HG03565 (cell line): ENCODE data around the gene ELL2.
"Not testable (repeated sequence)": the region's sequence is repeated elsewhere in the genome, so short reads cannot be mapped to it uniquely, and the experiment has no call there.

Source experiments
- ATAC-seq: cut with Tn5 transposase; IDR thresholded peaks from one replicate; pipeline ENCODE4 v1.9.1; 2021; ENCODE audit warnings: mild to moderate bottlenecking, moderate library complexity; ENCODE audit not compliant: unreplicated experiment

Gene ELL2

DNA sequence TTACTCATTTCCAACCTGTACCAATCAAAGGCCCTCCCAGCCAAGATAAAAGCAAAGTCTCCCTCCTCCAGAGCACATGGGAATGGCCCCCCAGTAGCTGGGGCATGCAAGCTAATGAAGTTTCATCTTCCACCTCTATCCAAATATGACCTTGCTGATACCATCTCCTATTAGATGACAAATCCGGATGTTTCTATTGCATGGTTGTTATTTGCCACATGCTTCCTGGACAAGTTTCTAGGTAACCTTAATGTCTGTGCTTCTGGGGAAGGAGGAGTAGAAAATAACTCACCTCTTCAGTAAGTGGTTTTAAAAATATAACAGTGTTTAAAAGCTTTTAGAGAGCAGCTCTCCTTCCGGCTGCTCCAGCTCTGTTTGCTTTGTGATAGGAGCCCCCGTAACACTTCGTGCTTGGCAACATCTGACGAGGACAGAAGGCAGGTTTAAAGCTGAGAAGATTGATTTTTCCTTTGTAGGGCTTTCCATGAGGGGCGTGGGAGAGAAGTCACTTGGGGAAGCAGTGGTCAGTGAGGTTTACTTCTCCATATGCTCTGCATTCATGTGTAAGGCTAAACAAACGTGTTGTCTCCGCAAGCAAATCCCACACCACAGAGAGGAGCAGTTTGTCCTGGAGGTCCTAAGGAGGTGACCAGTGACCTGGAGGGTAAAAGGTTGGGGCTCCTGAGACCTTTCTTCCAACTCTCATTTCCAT, 98.8 kb downstream of the ELL2 start:
- ATAC-seq: no peak

DNA sequence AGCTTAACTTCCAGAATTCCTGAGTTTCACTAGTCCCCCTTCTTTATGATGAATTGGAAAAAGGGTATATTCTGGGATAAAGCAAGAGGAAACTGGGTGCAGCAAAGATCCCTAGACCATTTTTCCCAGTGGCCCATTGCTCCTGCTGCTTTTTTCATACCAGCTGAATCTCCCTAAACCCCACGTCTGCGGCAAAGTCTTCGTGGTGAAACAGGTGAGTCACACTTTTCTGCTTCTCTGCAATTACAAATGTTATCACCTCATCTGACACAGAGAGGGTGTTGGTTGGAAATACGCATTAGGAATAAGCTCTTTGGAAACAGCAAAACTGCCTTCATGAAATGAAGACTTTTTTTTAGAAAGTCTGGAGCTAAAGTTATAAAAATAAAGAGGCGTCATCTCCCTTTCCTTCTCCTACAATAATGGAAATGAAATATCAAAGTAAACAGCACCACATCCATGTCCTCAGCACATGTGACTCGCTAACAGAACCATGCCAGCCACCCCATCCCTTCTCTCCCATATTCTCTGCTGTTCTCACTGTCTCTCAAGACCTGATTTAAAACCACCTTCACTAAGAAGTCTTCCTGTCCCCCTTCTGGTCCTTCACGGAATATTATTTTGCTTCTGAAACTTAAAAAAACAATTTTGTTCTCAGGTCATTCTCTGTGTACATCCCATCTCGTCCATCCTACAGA, 99.6 kb downstream of the ELL2 start:
- ATAC-seq: no peak

DNA sequence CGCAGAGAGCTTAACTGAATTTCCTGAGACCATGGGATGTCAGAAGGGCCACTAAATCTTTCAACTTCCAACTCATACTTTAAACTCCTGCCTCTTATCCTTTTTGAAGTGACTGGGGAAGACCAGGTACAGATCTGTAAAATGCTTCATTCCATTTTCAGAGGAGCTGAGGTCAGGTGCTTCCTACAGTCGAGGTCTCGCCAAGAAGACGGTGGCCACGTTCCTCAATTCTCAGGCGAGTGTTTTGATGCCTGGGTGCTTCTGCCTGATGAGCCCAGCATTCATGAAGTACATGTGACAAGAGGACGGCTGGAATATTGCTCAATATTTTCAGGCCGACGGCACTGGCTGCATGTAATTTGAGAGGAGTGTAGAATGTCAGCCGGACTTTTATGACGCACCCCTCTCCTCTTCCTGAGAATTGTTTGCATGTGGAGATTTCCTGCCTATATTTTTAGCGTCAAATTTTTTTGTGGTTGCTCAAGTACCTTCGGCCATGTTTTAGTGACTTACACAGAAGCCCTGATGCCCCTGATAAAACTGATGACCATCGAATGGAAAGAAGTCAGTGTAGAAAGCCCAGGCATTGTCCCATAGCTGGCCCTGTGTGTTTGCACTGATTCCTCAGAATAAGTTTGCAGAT, 100.3 kb downstream of the ELL2 start:
- ATAC-seq: no peak

DNA sequence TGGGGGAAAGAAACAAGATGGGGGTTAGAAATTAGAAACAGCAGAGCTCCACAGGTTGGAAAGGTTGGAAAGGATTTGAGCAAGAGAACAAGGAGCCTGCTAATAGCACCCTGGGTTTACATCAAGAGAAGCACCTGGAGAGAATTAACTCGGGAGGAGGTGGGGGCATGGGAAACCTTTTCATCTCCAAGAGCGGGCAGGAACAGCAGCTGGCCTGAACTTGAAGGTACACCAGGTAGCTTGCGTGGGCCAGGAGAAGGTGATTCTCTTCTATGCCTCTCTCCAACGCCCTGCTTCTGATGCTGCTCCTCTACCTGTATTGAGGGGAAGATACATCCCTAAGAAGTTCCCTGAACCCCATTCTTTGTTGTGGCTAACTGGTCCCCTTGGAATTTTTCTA, 102.0 kb downstream of the ELL2 start:
- ATAC-seq: no peak

DNA sequence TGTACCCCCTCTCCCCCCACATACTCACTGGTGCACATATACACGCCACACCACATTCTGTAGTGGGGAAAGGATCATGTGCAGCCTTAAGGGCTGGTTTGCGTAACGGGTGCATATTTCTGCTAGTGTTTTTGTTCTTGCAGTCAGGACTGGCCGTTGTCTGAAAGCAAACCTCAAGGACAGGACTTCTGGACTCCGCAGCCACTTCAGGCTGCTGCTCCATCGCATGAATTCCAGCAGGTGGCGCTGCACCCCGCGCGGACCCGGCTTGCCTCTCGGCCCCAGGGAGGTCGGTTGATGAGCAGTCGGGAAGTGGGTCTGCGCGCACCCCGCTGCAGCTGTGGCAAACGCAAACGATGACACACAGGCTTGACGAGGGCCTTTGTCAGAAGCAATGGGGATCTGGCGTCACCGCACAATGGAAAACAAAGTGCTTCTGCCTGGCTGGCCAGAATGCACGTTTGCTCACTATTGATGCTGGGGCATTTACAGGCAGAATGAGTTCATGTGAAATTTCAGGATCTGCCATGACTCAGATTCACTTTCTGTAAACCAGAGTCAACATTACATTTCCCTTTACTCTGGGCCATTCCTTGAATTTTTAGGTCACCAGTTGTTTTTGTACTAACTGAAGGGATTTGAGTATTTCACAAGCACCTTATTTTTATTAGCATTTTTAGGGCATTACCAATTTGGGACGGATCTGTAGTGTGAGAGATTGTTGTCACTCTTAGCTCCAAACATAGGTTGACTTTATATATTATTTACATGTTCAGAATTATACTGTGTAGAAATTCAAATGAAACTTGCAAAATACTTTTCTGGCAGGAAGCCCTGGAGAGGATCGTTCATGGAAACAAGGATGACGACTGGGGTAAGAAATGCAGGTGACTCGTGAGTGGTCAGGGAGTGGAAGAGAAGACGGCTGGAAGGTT, 102.7 kb downstream of the ELL2 start:
- ATAC-seq: peak; percentile 93

DNA sequence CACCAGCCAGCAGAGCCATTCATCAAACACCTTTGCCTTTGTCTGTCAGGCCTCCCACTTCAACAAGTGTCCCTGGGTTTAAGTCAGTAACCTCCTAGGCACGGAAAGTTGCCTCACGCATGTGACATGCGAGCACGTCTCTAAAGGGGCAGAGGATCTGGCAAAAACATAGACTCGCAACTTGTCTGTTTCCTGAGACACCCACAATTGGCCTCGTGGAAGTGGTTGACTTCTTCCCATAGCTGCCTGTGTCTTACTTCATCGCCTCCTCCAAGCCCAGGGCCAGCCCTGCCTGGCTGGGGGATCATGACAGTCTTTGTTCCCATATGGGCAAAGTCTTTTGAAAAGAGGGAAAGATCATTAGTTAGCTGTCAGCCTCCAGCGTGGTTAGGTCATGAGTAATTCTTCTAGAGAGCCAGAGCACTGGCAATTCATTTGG, 103.6 kb downstream of the ELL2 start:
- ATAC-seq: no peak

DNA sequence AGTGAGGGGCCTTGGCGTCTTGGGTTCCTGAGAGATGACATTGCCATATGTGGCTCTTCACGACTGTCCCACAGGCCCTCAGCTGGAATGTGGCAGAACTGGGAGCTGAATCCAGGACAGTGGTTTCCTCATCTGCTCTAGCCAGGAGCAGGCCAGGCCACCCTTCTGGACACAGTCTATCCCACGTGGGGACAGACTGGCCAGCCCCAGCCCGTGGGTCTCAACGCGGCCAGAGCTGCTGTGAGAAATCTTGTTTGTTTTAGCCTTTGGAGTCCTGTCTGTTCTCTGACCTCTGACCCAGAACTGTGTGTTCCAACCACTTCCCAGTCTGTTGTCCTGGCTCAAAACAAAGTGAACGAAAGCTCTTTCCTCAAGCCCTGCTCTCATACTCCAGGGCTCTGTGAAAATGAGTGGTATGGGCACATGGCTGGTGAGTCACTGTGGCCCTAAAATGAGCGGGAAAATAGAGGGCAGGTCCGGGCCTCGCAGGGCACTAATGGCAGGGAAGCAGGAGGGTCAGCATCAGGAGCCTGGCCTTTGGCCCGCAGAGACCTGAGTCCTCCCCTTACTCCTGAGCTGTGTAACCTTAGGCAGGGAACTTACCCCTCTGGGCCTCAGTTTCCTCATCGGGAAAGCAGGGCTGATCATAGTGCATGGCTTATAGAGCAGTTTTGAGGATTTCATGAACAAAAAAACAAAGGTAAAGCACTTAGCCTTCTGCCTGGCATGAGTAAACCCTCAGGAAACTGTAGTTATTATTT, 104.3 kb downstream of the ELL2 start:
- ATAC-seq: no peak

DNA sequence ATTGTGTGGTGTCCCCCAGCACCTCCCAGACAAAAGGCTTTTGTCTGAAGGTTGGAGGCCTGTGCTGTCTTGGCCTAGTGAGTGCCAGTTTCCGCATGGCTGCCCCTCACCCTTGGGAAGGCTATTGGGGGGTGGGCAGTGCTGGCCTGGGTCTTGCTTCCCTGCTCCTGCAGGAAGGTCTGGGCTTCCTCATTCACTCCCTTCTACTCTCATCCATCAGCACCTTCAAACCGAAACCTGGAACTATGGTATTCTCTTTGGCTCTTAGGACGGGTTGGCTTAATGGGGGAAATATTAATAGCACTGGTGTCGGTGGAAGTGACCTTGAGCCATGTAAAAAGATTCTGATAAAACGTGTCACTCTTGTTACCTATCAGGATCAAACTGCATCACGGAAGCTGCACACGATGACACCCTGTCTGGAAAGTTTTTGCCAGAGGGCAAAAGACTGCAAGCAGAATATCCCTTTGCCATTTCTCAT, 105.1 kb downstream of the ELL2 start:
- ATAC-seq: no peak

DNA sequence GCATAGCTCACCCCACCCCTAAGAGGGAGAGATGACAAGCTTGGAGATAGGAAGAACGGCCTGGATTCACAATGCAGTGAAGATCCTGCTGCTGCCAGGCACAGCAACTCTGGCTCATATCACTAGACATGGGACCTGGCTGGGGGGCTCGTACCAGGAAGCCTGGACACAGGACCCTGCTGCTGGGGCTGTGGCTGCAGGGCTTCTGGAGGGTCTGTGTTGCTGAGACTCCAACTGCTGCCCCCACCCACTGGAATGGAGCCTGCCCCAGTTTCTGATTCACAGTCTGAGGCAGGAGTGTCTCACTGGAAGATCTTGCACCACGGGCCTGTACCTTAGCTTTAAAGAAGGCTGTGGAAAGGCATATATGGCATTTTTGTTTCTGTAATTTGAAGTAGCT, 108.2 kb downstream of the ELL2 start:
- ATAC-seq: no peak

DNA sequence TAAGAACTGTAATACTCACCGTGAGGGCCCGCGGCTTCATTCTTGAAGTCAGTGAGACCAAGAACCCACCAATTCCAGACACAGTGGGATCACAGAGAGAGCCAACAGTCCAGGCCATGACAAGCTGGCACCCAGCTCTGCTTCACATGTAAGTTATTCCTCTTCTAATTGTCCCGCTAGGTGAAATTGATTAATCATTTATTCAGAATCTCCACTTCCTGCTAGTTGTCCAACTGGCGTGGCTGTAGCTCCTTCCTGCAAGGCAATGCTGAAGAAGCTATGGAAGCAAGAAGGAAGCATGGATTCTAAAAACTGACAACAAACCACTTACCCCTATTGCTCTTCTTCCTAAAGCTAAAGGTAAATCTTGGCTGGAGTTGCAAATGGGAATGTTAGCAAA, 109.1 kb downstream of the ELL2 start:
- ATAC-seq: no peak

DNA sequence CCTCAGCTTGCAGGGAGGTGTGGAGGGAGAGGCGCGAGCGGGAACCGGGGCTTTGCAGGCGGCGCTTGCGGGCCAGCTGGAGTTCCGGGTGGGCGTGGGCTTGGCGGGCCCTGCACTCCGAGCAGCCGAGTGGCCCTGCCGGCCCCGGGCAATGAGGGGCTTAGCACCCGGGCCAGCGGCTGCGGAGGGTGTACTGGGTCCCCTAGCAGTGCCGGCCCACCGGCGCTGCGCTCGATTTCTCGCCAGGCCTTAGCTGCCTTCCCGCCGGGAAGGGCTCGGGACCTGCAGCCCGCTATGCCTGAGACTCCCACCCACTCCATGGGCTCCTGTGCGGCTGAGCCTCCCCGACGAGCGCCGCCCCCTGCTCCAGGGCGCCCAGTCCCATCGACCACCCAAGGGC, 110.5 kb downstream of the ELL2 start:
- ATAC-seq: not testable (repeated sequence)

DNA sequence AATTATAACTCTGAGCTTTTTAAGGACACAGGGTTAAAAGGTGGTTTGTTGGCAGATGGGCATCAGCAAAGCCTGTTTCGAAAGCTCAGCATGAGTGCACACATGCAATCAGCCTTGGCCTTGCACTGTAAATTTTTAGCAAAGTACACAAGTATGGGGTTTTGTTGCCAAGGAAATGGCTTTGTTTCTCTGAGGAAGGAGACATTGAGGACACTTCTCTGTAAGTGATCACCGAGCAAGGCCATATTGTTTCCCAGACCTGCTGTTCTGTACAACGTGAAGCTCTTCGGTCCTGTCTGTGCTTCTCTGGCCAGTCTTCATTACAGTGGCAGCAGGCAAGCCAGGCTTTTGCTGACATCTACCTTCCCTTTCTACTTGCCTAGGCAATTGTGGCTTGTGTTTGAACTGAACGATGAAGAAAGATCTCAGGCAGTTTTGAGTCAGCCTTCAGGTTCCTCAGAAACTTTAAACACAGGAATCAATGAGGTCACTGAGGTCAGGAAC, 111.2 kb downstream of the ELL2 start:
- no peak for ATAC-seq

DNA sequence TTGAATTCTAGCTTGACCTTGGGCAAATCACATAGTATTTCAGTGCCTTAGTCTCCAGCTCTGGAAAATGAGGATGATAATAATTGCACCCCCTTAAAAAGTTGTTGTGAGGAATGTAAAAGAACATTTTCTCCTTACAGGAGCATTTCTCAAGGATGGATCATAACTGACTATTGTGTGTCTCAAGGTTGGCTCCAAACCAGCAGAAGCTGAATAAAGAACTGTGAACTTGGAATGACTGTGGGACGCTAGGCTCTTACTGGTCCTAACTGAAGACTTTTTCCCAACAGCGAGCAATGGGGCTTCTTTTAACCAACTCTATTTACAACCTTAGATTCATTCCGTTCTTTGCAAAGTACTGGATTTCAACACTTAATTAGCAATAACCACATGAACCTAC, 113.0 kb downstream of the ELL2 start:
- no peak for ATAC-seq

DNA sequence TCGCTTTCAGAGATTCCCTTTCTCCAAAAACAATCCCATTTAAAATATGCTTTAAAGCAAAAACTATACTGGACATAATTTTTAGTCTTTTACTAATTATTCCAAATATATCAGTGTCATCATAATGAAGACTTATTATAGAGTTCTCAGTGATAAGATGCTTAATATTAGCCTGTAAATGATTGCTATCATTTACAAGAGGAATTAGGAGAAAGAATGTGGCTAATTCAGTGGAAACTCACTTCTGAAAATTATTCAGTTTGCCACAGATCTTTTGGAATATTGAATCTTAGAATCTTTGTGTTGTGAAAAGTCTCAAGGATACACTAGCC, 114.4 kb downstream of the ELL2 start:
- no peak for ATAC-seq

DNA sequence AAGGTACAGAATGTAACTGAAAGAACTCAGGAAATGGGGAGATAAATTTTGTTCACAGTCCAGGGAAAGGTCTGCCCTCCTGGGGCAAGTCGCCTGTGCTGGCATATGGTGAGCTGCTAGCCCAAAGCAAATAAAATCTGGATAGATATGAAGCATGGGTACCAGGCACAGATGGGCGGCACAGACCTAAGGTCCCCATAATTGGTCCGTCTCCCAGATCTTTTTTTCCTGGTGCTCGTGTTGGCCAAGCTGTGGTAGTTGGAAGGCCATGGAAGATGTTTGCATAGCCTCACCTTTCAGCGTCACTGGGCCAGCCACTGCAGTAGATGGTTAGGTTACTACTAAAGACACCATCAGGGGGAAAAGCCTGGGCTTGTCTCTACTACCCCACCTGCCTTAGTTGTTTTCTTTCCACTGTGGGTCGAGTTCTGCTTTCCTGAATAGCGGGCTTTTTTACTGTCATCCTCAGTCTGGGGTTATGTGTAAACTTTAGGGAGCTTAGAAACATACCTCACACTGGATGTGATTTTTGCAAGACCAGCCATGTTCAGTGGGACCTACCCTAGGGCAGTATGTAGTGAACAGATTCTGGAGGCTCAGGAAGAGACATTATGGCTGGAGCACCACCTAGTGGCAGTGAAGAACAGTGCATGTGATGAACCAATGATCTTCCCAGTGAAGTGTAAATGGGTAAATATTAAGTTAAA, 114.9 kb downstream of the ELL2 start:
- ATAC-seq: peak; percentile 66

DNA sequence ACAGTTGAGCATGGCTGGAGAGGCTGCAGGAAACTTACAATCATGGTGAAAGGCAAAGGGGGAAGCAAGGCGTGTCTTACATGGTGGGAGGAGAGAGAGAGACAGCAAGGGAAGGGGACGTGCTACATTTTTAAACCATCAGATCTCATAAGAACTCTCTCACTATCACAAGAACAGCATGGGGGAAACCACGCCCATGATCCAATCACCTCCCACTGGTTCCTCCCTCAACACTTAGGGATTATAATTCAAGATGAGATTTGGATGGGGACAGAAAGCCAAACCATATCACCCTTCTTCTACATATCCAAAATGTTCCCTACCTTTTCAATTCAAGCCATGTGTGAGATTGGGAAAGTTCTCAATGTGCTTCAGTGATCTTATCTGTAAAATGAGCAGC, 116.3 kb downstream of the ELL2 start:
- no peak for ATAC-seq

DNA sequence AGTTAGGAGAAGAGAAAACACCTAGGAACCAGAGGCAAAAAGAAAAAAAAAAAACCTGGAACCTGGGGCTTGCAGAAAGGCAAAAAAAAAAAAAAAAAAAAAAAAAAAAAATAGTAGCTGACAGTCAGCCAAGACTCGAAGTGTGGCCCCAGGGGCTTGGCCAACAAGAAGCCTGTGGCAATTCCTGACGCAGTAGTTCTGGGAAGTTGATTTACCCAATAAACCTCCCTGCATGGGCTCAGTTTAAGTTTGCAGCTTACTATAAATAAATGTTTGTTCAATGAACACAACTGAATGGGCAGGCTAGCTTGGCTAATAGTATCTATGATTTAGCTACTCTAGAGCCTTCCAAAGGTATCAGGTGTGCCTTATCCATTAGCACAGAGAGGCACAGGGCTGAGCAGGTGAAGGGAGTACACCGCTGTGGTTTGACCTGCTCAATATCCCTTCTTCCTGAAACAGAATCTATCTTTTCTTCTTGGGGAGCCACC, 117.9 kb downstream of the ELL2 start:
- ATAC-seq: no peak

DNA sequence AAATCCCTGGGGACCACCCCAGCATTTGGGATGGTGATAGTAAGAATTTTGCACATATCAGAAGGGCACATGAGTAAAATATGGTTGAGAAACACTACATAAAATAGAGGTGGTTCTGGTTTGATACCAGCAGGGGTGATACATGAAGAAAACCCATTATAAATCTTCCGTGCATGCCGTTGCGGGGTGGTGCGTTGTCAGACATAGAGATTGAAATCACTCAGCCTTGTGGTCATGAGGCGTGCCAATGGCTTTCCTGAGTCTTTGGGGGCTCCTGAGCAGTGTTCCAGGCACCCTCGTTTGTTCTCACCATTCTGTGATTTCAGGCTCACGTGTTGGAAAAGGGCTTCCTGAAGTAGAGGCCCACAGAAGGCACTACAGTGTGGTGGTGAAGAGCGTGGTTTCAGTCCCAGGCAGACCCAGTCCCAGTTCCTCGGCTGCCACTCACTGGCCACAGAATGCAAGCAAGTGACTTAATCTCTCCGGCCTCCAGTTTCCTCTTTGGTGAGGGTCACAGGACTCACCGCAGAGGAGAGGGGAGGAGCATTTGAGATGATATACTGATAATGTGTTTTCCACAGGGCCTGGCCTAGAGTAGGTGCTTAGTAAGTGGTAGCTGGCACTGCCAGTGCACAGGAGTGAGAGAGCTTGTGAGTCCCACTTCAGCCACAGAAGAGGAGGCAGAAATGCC, 118.7 kb downstream of the ELL2 start:
- peak; percentile 81 for ATAC-seq
